ENCODE results near the gene TCAF2.
"Not testable (repeated sequence)": the region's sequence is repeated elsewhere in the genome, so short reads cannot be mapped to it uniquely, and the experiment has no call there.

TCAF2 gene

GRCh38 chr7:143635364-143636240 lies 14.8 kb downstream of the TCAF2 start:
- not testable (repeated sequence) for H3K9ac ChIP-seq, H3K27ac ChIP-seq, H4K20me1 ChIP-seq, H3K4me1 ChIP-seq, H3K4me3 ChIP-seq, H3K36me3 ChIP-seq, H3K27me3 ChIP-seq, H3K9me3 ChIP-seq, H3K4me2 ChIP-seq

- H3K36me3 ChIP-seq, H4K20me1 ChIP-seq, H3K4me1 ChIP-seq, H3K9ac ChIP-seq, H3K4me3 ChIP-seq, H3K27ac ChIP-seq, H3K27me3 ChIP-seq, H3K4me2 ChIP-seq, H3K9me3 ChIP-seq: not testable (repeated sequence)
Measured at GRCh38 chr7:143639372-143639771, 18.6 kb downstream of the TCAF2 start.

- not testable (repeated sequence) for H3K9me3 ChIP-seq, H3K4me2 ChIP-seq, H3K4me1 ChIP-seq
Measured at GRCh38 chr7:143640528-143641189, 19.9 kb downstream of the TCAF2 start.

GRCh38 chr7:143646598-143646997 lies 25.8 kb downstream of the TCAF2 start:
- not testable (repeated sequence) for H3K27ac ChIP-seq, H3K9ac ChIP-seq

More at GRCh38 chr7:143640528-143641189, 19.9 kb downstream of the TCAF2 start:
- H3K4me3 ChIP-seq, H3K36me3 ChIP-seq, H3K9ac ChIP-seq, H4K20me1 ChIP-seq, H3K27me3 ChIP-seq, H3K27ac ChIP-seq: not testable (repeated sequence)

GRCh38 chr7:143649902-143650301 lies 29.1 kb downstream of the TCAF2 start:
- not testable (repeated sequence) for H3K27ac ChIP-seq, H4K20me1 ChIP-seq, H3K9me3 ChIP-seq, H3K9ac ChIP-seq, H3K4me2 ChIP-seq, H3K27me3 ChIP-seq, H3K4me1 ChIP-seq, H3K36me3 ChIP-seq, H3K4me3 ChIP-seq

More at GRCh38 chr7:143646598-143646997, 25.8 kb downstream of the TCAF2 start:
- H3K27me3 ChIP-seq, H3K4me3 ChIP-seq, H3K4me2 ChIP-seq, H3K36me3 ChIP-seq, H3K9me3 ChIP-seq, H4K20me1 ChIP-seq, H3K4me1 ChIP-seq: not testable (repeated sequence)

GRCh38 chr7:143650447-143650846 lies 29.7 kb downstream of the TCAF2 start:
- H3K27me3 ChIP-seq, H3K4me3 ChIP-seq, H3K36me3 ChIP-seq, H3K9me3 ChIP-seq, H3K27ac ChIP-seq, H4K20me1 ChIP-seq, H3K4me2 ChIP-seq, H3K4me1 ChIP-seq, H3K9ac ChIP-seq: not testable (repeated sequence)
